SK-N-SH (cell line): ENCODE results near the gene MMP14. TPM values are rescaled to one million over a fixed set of nuclear protein-coding genes. Genes with fewer than 3 reads are reported as not detected.
A peak's percentile ranks its signal among the peaks of the same experiment; 100 is the strongest.

Source experiments
- CTCF ChIA-PET: fragments of 300-600, 350-600 bp; formaldehyde crosslinking; extraction: SDS; loops from one replicate; lab custom pipeline; 2021; lab: Yijun Ruan, JAX
- POLR2A ChIA-PET: fragments of 350-600 bp; sonication (Branson Sonifier 250); formaldehyde crosslinking; extraction: SDS; loops from one replicate; lab custom pipeline; 2020; ENCODE audit warnings: antibody characterized with exemption, inconsistent platforms; lab: Yijun Ruan, JAX
- DNase-seq: peaks from one replicate; pipeline ENCODE4 v3.0.0; 2012
- H2AFZ ChIP-seq: fragments of 200-600 bp; sonication (generic); 2 replicates; pipeline ENCODE4 v1.8.1; 2016; ENCODE audit warnings: antibody characterized with exemption, mild to moderate bottlenecking, low read depth
- H3F3A ChIP-seq: fragments of 200-600 bp; sonication (generic); replicated peaks from 2 replicates; pipeline ENCODE3; 2016; ENCODE audit warnings: antibody characterized with exemption, mild to moderate bottlenecking; ENCODE audit not compliant: insufficient read depth
- H3K27ac ChIP-seq, 2 experiments: fragments of 200-500 bp in 1 of 2; fragments of 200-600 bp in 1 of 2; sonication (Bioruptor generic) in 1 of 2; sonication (generic), shearing (Covaris generic) in 1 of 2; 2 replicates each; pipeline versions ENCODE4 v1.5.1 to v1.6.1; 2014 to 2016; ENCODE audit warnings: low read depth in 2 of 2, inconsistent platforms in 1 of 2, low read length in 1 of 2, mild to moderate bottlenecking in 1 of 2, mixed read lengths in 1 of 2
- H3K27me3 ChIP-seq: fragments of 200-600 bp; sonication (generic), shearing (Covaris generic); 2 replicates; pipeline ENCODE4 v1.6.1; 2016; ENCODE audit warnings: mixed run types; ENCODE audit not compliant: insufficient read depth
- H3K36me3 ChIP-seq, 2 experiments: fragments of 200-500 bp in 1 of 2; fragments of 200-600 bp in 1 of 2; sonication (Bioruptor generic) in 1 of 2; sonication (generic) in 1 of 2; replicated peaks in 1 of 2; 2 replicates each; pipeline versions ENCODE3 to v1.5.1; 2014 to 2016; ENCODE audit warnings: low read length in 1 of 2, mild to moderate bottlenecking in 1 of 2; ENCODE audit not compliant: insufficient read depth in 2 of 2, control insufficient read depth in 1 of 2
- H3K4me1 ChIP-seq, 2 experiments: fragments of 200-500 bp in 1 of 2; fragments of 200-600 bp in 1 of 2; sonication (Bioruptor generic) in 1 of 2; sonication (generic), shearing (Covaris generic) in 1 of 2; 2 replicates each; pipeline versions ENCODE4 v1.5.1 to v1.6.1; 2014 to 2016; ENCODE audit warnings: low read depth in 1 of 2, low read length in 1 of 2, mixed run types in 1 of 2; ENCODE audit not compliant: insufficient read depth in 2 of 2, control insufficient read depth in 1 of 2
- H3K4me2 ChIP-seq: fragments of 200-600 bp; sonication (generic), shearing (Covaris generic); 2 replicates; pipeline ENCODE4 v1.6.1; 2017; ENCODE audit warnings: mixed run types
- H3K4me3 ChIP-seq, 2 experiments: fragments of 200-500 bp in 1 of 2; fragments of 200-600 bp in 1 of 2; sonication (Bioruptor generic) in 1 of 2; sonication (generic), shearing (Covaris generic) in 1 of 2; 2 replicates each; pipeline versions ENCODE4 v1.5.1 to v1.8.1; 2014 to 2016; ENCODE audit warnings: low read depth in 2 of 2, inconsistent platforms in 1 of 2, low read length in 1 of 2, mild to moderate bottlenecking in 1 of 2, mixed read lengths in 1 of 2, moderate library complexity in 1 of 2
- H3K79me2 ChIP-seq: fragments of 200-600 bp; sonication (generic); 2 replicates; pipeline ENCODE4 v1.8.1; 2017; ENCODE audit warnings: mild to moderate bottlenecking; ENCODE audit not compliant: insufficient read depth
- H3K9ac ChIP-seq: fragments of 200-600 bp; sonication (generic); 2 replicates; pipeline ENCODE4 v1.6.1; 2017; ENCODE audit warnings: mixed run types
- H3K9me2 ChIP-seq: fragments of 200-600 bp; sonication (generic); 2 replicates; pipeline ENCODE4 v1.6.1; 2017; ENCODE audit warnings: mixed run types
- H3K9me3 ChIP-seq: fragments of 200-600 bp; sonication (generic); 2 replicates; pipeline ENCODE4 v1.6.1; 2017; ENCODE audit warnings: mixed run types, mild to moderate bottlenecking, moderate library complexity
- H4K20me1 ChIP-seq: fragments of 200-600 bp; sonication (generic); 2 replicates; pipeline ENCODE4 v1.6.1; 2017; ENCODE audit warnings: mild to moderate bottlenecking, mixed run types; ENCODE audit not compliant: insufficient read depth
- CHD2 ChIP-seq: fragments of 150-350 bp; IDR thresholded peaks from 2 replicates; pipeline ENCODE4 v1.6.1; 2018; ENCODE audit warnings: low read length; ENCODE audit not compliant: partially characterized antibody
- ELF1 ChIP-seq: IDR thresholded peaks from 2 replicates; pipeline ENCODE4 v1.4.0; 2012
- FOSL2 ChIP-seq: IDR thresholded peaks from 2 replicates; pipeline ENCODE4 v1.4.0; 2012; ENCODE audit warnings: low read depth, mild to moderate bottlenecking, moderate library complexity, borderline replicate concordance
- FOXM1 ChIP-seq: IDR thresholded peaks from 2 replicates; pipeline ENCODE4 v1.4.0; 2012; ENCODE audit warnings: low read depth, mild to moderate bottlenecking
- MAX ChIP-seq: IDR thresholded peaks from 2 replicates; pipeline ENCODE4 v1.4.0; 2012; ENCODE audit warnings: low read depth
- MEF2A ChIP-seq: IDR thresholded peaks from 2 replicates; pipeline ENCODE4 v1.4.0; 2012; ENCODE audit warnings: low read depth, borderline replicate concordance
- MXI1 ChIP-seq: IDR thresholded peaks from 2 replicates; pipeline ENCODE4 v1.6.1; 2012; ENCODE audit warnings: mild to moderate bottlenecking, low read depth, low read length, improper control_type of control experiment
- NRF1 ChIP-seq: IDR thresholded peaks from 2 replicates; pipeline ENCODE4 v1.6.1; 2012; ENCODE audit warnings: low read depth, mild to moderate bottlenecking, low read length
- POLR2AphosphoS5 ChIP-seq: IDR thresholded peaks from 2 replicates; pipeline ENCODE4 v1.6.1; 2012; ENCODE audit warnings: low read depth, low read length
- RAD21 ChIP-seq: IDR thresholded peaks from 2 replicates; pipeline ENCODE4 v1.6.1; 2012; ENCODE audit warnings: mild to moderate bottlenecking, low read length
- REST ChIP-seq: IDR thresholded peaks from 2 replicates; pipeline ENCODE4 v1.6.1; 2012; ENCODE audit warnings: mild to moderate bottlenecking, low read depth, low read length, moderate library complexity
- RXRA ChIP-seq: IDR thresholded peaks from 2 replicates; pipeline ENCODE4 v1.4.0; 2012; ENCODE audit warnings: low read depth, mild to moderate bottlenecking, borderline replicate concordance
- TCF12 ChIP-seq: IDR thresholded peaks from 2 replicates; pipeline ENCODE4 v1.4.0; 2012
- TEAD4 ChIP-seq: IDR thresholded peaks from 2 replicates; pipeline ENCODE4 v1.4.0; 2012; ENCODE audit warnings: mild to moderate bottlenecking, borderline replicate concordance; ENCODE audit not compliant: insufficient read depth
- USF1 ChIP-seq: IDR thresholded peaks from 2 replicates; pipeline ENCODE4 v1.4.0; 2012; ENCODE audit warnings: low read depth, borderline replicate concordance
- USF2 ChIP-seq: fragments of 150-350 bp; IDR thresholded peaks from 2 replicates; pipeline ENCODE4 v1.6.1; 2017; ENCODE audit warnings: antibody characterized with exemption, low read length, low read depth, borderline replicate concordance
- ZBTB33 ChIP-seq: IDR thresholded peaks from 2 replicates; pipeline ENCODE4 v1.4.0; 2012; ENCODE audit warnings: low read depth, borderline replicate concordance
- WGBS: methylation state at CpG from one replicate; pipeline ENCODE4 v1.1.6; 2017; ENCODE audit warnings: low lambda C conversion rate; 5-methylcytosine and 5-hydroxymethylcytosine counted together
- polyA plus RNA-seq, 3 experiments: library from polyadenylated mRNA; depleted of rRNA; stranded (reverse); fragments of >200 nt; gene quantifications; 2 replicates each; pipeline ENCODE4 v1.2.3, GENCODE V29; 2012

MMP14 gene
- polyA plus RNA-seq, 1 of the 3 experiments (the other 2 are of a cell fraction): 139 TPM

- POLR2A ChIA-PET: interaction anchor here (1.0 to 2.6 kb wide), 3 partner anchors 9 to 10 kb away, joined by 3 to 12 read pairs (median 6); partner anchors contain the start of gene MRPL52
These were observed 2.9 kb downstream of the MMP14 start for GRCh38 chr14:22839159-22839779.

More at GRCh38 chr14:22839159-22839779, 2.9 kb downstream of the MMP14 start:
- WGBS: 94% methylated on average over 5 of the region's 6 CpGs
- no peaks in the 10 kb centered on the region for H3K27me3 ChIP-seq
- H3K9me2 ChIP-seq: no peaks in the 10 kb centered on the region
- DNase-seq: no peak
- TF ChIP-seq FOXM1: no peak
- TF ChIP-seq TEAD4: no peak
- TF ChIP-seq MXI1: no peak
- no peak for TF ChIP-seq TCF12
- no peak for TF ChIP-seq POLR2AphosphoS5
- no peak for TF ChIP-seq MEF2A
- no peak for TF ChIP-seq RAD21
- TF ChIP-seq RXRA: no peak
- TF ChIP-seq NRF1: no peak
- TF ChIP-seq FOSL2: no peak
- no peak for TF ChIP-seq ZBTB33
- TF ChIP-seq ELF1: no peak
- no peak for TF ChIP-seq REST
- no peak for TF ChIP-seq USF1
- no peak for TF ChIP-seq CHD2
- TF ChIP-seq MAX: no peak
- no peak for TF ChIP-seq USF2
- peak overlapping the region; percentile 76; the same call in 1 of the 2 replicates for H3K4me2 ChIP-seq
- peaks cover 0 to 10% of the 10 kb centered on the region in 2 experiments; a peak in 1 of 4 replicates for H3K4me1 ChIP-seq
- peak overlapping the region in 1 of 2 experiments; percentile 6; a peak in 1 of 4 replicates for H3K4me3 ChIP-seq
- H3K36me3 ChIP-seq: peaks cover 2 to 14% of the 10 kb centered on the region in 2 experiments
- peaks cover 44% of the 10 kb centered on the region for H3K79me2 ChIP-seq
- CTCF ChIA-PET: interaction anchor here (0.8 to 6.2 kb wide), 4 partner anchors 10 to 283 kb away, joined by 3 to 59 read pairs (median 22); no protein-coding TSS in a partner anchor
- 0 out of 2 replicates have a peak overlapping the region, but pooled peaks have one; percentile 88 for H3K9ac ChIP-seq
- H3K9me3 ChIP-seq: no peaks in the 10 kb centered on the region
- no peak overlapping the region for H2AFZ ChIP-seq
- no peak overlapping the region for H3K27ac ChIP-seq
- peaks cover 9% of the 10 kb centered on the region for H3F3A ChIP-seq
- no peaks in the 10 kb centered on the region for H4K20me1 ChIP-seq
